Fibroblast of skin of right quadriceps (primary cell): ENCODE results near the gene OR9Q1.
A peak's percentile ranks its signal among the peaks of the same experiment; 100 is the strongest.

Experiments used
- DNase-seq: peaks from one replicate; pipeline ENCODE4 v3.0.0-alpha.2; 2013

Gene OR9Q1

GRCh38 chr11:58039589-58039988 lies 15.9 kb downstream of the OR9Q1 start:
- no peak for DNase-seq

GRCh38 chr11:58043379-58043778 lies 19.7 kb downstream of the OR9Q1 start:
- DNase-seq = no peak

- no peak for DNase-seq
Measured at GRCh38 chr11:58046231-58046630, 22.6 kb downstream of the OR9Q1 start.

- no peak for DNase-seq
Measured at GRCh38 chr11:58047818-58048217, 24.1 kb downstream of the OR9Q1 start.

- no peak for DNase-seq
Measured at GRCh38 chr11:58055806-58056401, 32.2 kb downstream of the OR9Q1 start.

GRCh38 chr11:58057481-58057880 lies 33.8 kb downstream of the OR9Q1 start:
- DNase-seq = peak; percentile 14

GRCh38 chr11:58058276-58059006 lies 34.8 kb downstream of the OR9Q1 start:
- no peak for DNase-seq

GRCh38 chr11:58059007-58059350 lies 35.3 kb downstream of the OR9Q1 start:
- DNase-seq = peak; percentile 83

- no peak for DNase-seq
Measured at GRCh38 chr11:58060535-58060934, 36.9 kb downstream of the OR9Q1 start.

GRCh38 chr11:58060939-58061672 lies 37.4 kb downstream of the OR9Q1 start:
- DNase-seq = no peak

- DNase-seq = peak; percentile 64
Measured at GRCh38 chr11:58061813-58062212, 38.1 kb downstream of the OR9Q1 start.

- DNase-seq = no peak
Measured at GRCh38 chr11:58067685-58068084, 44.0 kb downstream of the OR9Q1 start.

- DNase-seq = no peak
Measured at GRCh38 chr11:58068655-58069054, 45.0 kb downstream of the OR9Q1 start.

GRCh38 chr11:58070585-58070984 lies 46.9 kb downstream of the OR9Q1 start:
- DNase-seq = no peak

- no peak for DNase-seq
Measured at GRCh38 chr11:58075781-58076180, 52.1 kb downstream of the OR9Q1 start.

GRCh38 chr11:58086528-58086927 lies 62.8 kb downstream of the OR9Q1 start:
- no peak for DNase-seq

GRCh38 chr11:58097437-58097836 lies 73.8 kb downstream of the OR9Q1 start:
- DNase-seq = no peak

GRCh38 chr11:58121096-58121495 lies 97.4 kb downstream of the OR9Q1 start:
- DNase-seq = no peak

GRCh38 chr11:58125469-58125868 lies 101.8 kb downstream of the OR9Q1 start, which contains the start of gene OR9I1:
OR9I1 (minus strand) TSS chr11:58125530; CDS start chr11:58119444, 6,086 bp downstream.
- DNase-seq = no peak

- no peak for DNase-seq
Measured at GRCh38 chr11:58127350-58127749, 103.7 kb downstream of the OR9Q1 start.

GRCh38 chr11:58133309-58134076 lies 109.8 kb downstream of the OR9Q1 start:
- no peak for DNase-seq

GRCh38 chr11:58134151-58134550 lies 110.5 kb downstream of the OR9Q1 start:
- no peak for DNase-seq

GRCh38 chr11:58135171-58135570 lies 111.5 kb downstream of the OR9Q1 start:
- DNase-seq = no peak
